ENCODE data around the gene AGL.

DNA sequence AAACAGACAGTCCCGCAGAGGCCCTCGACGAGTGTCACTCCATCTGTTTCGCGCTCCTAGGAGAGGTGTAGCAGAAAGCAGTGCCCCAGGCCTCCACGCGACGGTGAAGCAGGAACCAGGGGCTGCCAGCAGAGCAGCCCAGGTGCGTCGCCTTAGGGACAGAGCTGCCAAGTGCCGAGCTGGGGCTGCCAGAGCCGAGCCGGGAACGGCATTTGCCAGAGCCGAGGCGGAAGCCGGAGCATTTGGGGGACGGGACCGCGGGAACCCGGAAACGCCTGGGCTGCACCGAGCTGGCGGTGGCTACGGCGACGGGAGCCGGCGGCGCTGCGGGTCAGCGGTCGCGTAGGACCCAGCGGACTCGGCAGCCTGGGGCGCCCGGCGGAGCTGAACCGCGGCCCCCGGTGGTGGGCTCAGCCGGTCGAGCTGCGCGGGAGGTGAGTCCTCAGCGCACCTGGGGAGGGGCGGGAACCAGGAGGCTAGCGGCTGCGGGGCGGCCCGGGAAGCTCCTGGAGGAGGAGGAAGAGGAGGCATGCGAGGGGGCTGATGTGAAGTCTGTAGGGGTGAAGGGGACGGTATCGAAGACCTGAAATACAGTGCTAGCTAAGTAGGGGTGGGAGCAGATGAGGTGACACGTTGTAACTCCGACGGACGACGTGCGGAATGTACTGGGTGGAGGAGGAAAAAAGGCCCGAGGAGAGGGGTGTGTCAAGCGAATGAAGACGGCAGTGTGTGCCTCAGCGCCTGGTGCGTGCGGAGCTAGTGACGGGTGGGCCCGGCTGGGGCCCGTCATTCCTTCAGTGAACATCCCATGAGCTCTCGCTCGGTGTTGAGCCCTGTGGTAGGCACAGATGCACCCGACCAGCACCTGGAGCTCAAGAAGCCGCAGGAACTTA lies 119.8 kb downstream of the AGL start, which contains the start of gene SLC35A3:
- no peak for TF ChIP-seq EZH2 (conservative IDR thresholded peaks at IDR 0.05; ENCODE audit: low read depth, low read length)
- peak; percentile 67; the same call in 1 of the 2 replicates for TF ChIP-seq FOXA3 (CRISPR knock-in tag; IDR thresholded peaks at IDR 0.05)
- peak; percentile 98 for TF ChIP-seq ELF3 (CRISPR knock-in tag; IDR thresholded peaks at IDR 0.05)
- TF ChIP-seq, protein P1, sequence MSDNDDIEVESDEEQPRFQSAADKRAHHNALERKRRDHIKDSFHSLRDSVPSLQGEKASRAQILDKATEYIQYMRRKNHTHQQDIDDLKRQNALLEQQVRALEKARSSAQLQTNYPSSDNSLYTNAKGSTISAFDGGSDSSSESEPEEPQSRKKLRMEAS (IDR thresholded peaks at IDR 0.05): peak; percentile 84
- peak; percentile 83; the same call in 1 of the 2 replicates for TF ChIP-seq ZSCAN20 (CRISPR knock-in tag; IDR thresholded peaks at IDR 0.05; ENCODE audit: borderline replicate concordance)
- TF ChIP-seq NPAS2 (CRISPR knock-in tag; IDR thresholded peaks at IDR 0.05; ENCODE audit: borderline replicate concordance): no peak

Data from HepG2 (cell line).